Stimulated activated CD8-positive, alpha-beta memory T cell treated with anti-CD3 and anti-CD28 coated beads, Interleukin-15, amount 100 ng/mL, for 4 hours (primary cell): Measurements from ENCODE around the gene TTL.
A peak's percentile ranks its signal among the peaks of the same experiment; 100 is the strongest.
"Not testable (repeated sequence)": the region's sequence is repeated elsewhere in the genome, so short reads cannot be mapped to it uniquely, and the experiment has no call there.

ENCODE experiments used
- DNase-seq, 2 donors: peaks; one replicate each; pipeline ENCODE4 v3.0.0-alpha.2; 2020; ENCODE audit warnings: low read depth in 2 of 2

Gene TTL

GRCh38 chr2:112481528-112482233, at the start of gene TTL:
Gene TTL, plus strand, starts transcription at chr2:112482156. Its CDS starts 189 bp downstream, at chr2:112482345.
- peak; percentile 55 to 59 for DNase-seq

GRCh38 chr2:112432390-112432734, 49.6 kb upstream of the TTL start:
- not testable (repeated sequence) for DNase-seq

- DNase-seq, result not testable (repeated sequence)
Measured at GRCh38 chr2:112432735-112433479, 49.0 kb upstream of the TTL start.

- peak; percentile 74 to 82 for DNase-seq
Measured at GRCh38 chr2:112433480-112433879, 48.5 kb upstream of the TTL start, which contains the start of gene RGPD8. Gene RGPD8, minus strand, starts transcription at chr2:112433645. Its CDS starts 192 bp downstream, at chr2:112433453.

GRCh38 chr2:112433932-112434730, 47.8 kb upstream of the TTL start:
- DNase-seq, result no peak

GRCh38 chr2:112434890-112435715, 46.9 kb upstream of the TTL start:
- not testable (repeated sequence) for DNase-seq

- not testable (repeated sequence) for DNase-seq
Measured at GRCh38 chr2:112435716-112436431, 46.1 kb upstream of the TTL start.

GRCh38 chr2:112436993-112437392, 45.0 kb upstream of the TTL start:
- DNase-seq, result not testable (repeated sequence)

GRCh38 chr2:112437405-112437831, 44.5 kb upstream of the TTL start:
- DNase-seq, result not testable (repeated sequence)

- DNase-seq, result not testable (repeated sequence)
Measured at GRCh38 chr2:112438603-112439261, 43.2 kb upstream of the TTL start.

- not testable (repeated sequence) for DNase-seq
Measured at GRCh38 chr2:112444256-112444655, 37.7 kb upstream of the TTL start.

GRCh38 chr2:112449854-112450253, 32.1 kb upstream of the TTL start:
- DNase-seq, result no peak

- no peak for DNase-seq
Measured at GRCh38 chr2:112451317-112451716, 30.6 kb upstream of the TTL start.

- no peak for DNase-seq
Measured at GRCh38 chr2:112454586-112454985, 27.4 kb upstream of the TTL start.

- no peak for DNase-seq
Measured at GRCh38 chr2:112459372-112459771, 22.6 kb upstream of the TTL start.

- DNase-seq, result no peak
Measured at GRCh38 chr2:112462178-112462577, 19.8 kb upstream of the TTL start.

GRCh38 chr2:112463256-112463655, 18.7 kb upstream of the TTL start:
- DNase-seq, result no peak

GRCh38 chr2:112465382-112465781, 16.6 kb upstream of the TTL start:
- no peak for DNase-seq

- no peak for DNase-seq
Measured at GRCh38 chr2:112472547-112473263, 9.3 kb upstream of the TTL start.
